ENCODE measurements around the gene TSHZ1. TPM values are rescaled to one million over a fixed set of nuclear protein-coding genes. Genes with fewer than 3 reads are reported as not detected.
A peak's percentile ranks its signal among the peaks of the same experiment; 100 is the strongest.

TSHZ1 gene
- total and polyA plus RNA-seq, 2 experiments from 2014 or later = 0.23 to 0.38 TPM

GRCh38 chr18:75336767-75337166 lies 126.2 kb downstream of the TSHZ1 start:
- no peaks in the 10 kb centered on the region for H3K9me2 ChIP-seq (ENCODE audit: insufficient read depth)
- H4K20me1 ChIP-seq (replicated peaks; ENCODE audit: insufficient read depth) = no peaks in the 10 kb centered on the region
- H3K27me3 Mint-ChIP-seq (ENCODE audit: insufficient read depth, low read depth, poor library complexity) = peaks cover 13% of the 10 kb centered on the region
- no peak overlapping the region for H3K27ac ChIP-seq (ENCODE audit: low read depth)
- no peaks in the 10 kb centered on the region for H3K79me2 ChIP-seq (replicated peaks; ENCODE audit: insufficient read depth)
- H3K4me1 Mint-ChIP-seq = peaks cover 7% of the 10 kb centered on the region; the same call in 2 of the 3 replicates
- H2AFZ ChIP-seq = no peak overlapping the region
- H3K9me3 Mint-ChIP-seq = no peaks in the 10 kb centered on the region; the same call in 2 of the 3 replicates
- H3K4me3 Mint-ChIP-seq = no peak overlapping the region
- ATAC-seq = no peak
- H3K27ac Mint-ChIP-seq = no peak overlapping the region
- H3K4me2 ChIP-seq = no peak overlapping the region
- H3F3A ChIP-seq (replicated peaks; ENCODE audit: low read depth) = no peaks in the 10 kb centered on the region
- DNase-seq (ENCODE audit: low spot score) = no peak
- no peaks in the 10 kb centered on the region for H3K27me3 ChIP-seq (ENCODE audit: insufficient read depth)
- H3K4me3 ChIP-seq = no peak overlapping the region
- H3K36me3 ChIP-seq (ENCODE audit: insufficient read depth) = no peaks in the 10 kb centered on the region
- H3K4me1 ChIP-seq (ENCODE audit: insufficient read depth) = no peaks in the 10 kb centered on the region
- TF ChIP-seq POLR2AphosphoS5 (IDR thresholded peaks at IDR 0.05; ENCODE audit: low read depth) = no peak
- H3K36me3 Mint-ChIP-seq (ENCODE audit: low read depth) = no peaks in the 10 kb centered on the region

- H3K4me3 Mint-ChIP-seq = no peak overlapping the region
- H3K27me3 ChIP-seq (ENCODE audit: insufficient read depth) = no peaks in the 10 kb centered on the region
- H3K27me3 Mint-ChIP-seq (ENCODE audit: insufficient read depth, low read depth, poor library complexity) = peaks cover 13% of the 10 kb centered on the region
- H3K9me2 ChIP-seq (ENCODE audit: insufficient read depth) = no peaks in the 10 kb centered on the region
- H3K4me1 ChIP-seq (ENCODE audit: insufficient read depth) = no peaks in the 10 kb centered on the region
- DNase-seq (ENCODE audit: low spot score) (no peak), ATAC-seq (no peak)
- no peak overlapping the region for H3K27ac ChIP-seq (ENCODE audit: low read depth)
- peaks cover 10% of the 10 kb centered on the region; the same call in 2 of the 3 replicates for H3K4me1 Mint-ChIP-seq
- no peaks in the 10 kb centered on the region for H3K79me2 ChIP-seq (replicated peaks; ENCODE audit: insufficient read depth)
- no peak for TF ChIP-seq EZH2 (IDR thresholded peaks at IDR 0.05; ENCODE audit: low read depth, unreplicated experiment)
- H3K36me3 ChIP-seq (ENCODE audit: insufficient read depth) = no peaks in the 10 kb centered on the region
- no peak overlapping the region for H3K4me2 ChIP-seq
- no peaks in the 10 kb centered on the region for H3K36me3 Mint-ChIP-seq (ENCODE audit: low read depth)
- no peaks in the 10 kb centered on the region for H3F3A ChIP-seq (replicated peaks; ENCODE audit: low read depth)
- H3K4me3 ChIP-seq = no peak overlapping the region
- H2AFZ ChIP-seq = no peak overlapping the region
- no peaks in the 10 kb centered on the region; the same call in 2 of the 3 replicates for H3K9me3 Mint-ChIP-seq
- no peaks in the 10 kb centered on the region for H4K20me1 ChIP-seq (replicated peaks; ENCODE audit: insufficient read depth)
- H3K27ac Mint-ChIP-seq = peak overlapping the region; percentile 42; the same call in 1 of the 2 replicates
These were observed 126.8 kb downstream of the TSHZ1 start for GRCh38 chr18:75337348-75337747.

- Mint-ChIP-seq H3K4me1 (peaks cover 19% of the 10 kb centered on the region), H3K36me3 (ENCODE audit: low read depth) (no peaks in the 10 kb centered on the region), H3K27ac (no peak overlapping the region), H3K27me3 (ENCODE audit: insufficient read depth, low read depth, poor library complexity) (peaks cover 13% of the 10 kb centered on the region), H3K4me3 (no peak overlapping the region), H3K9me3 (no peaks in the 10 kb centered on the region; the same call in 2 of the 3 replicates)
- no peak for ATAC-seq
- Histone ChIP-seq H3K4me2 (no peak overlapping the region), H3K9me2 (ENCODE audit: insufficient read depth) (no peaks in the 10 kb centered on the region), H4K20me1 (replicated peaks; ENCODE audit: insufficient read depth) (no peaks in the 10 kb centered on the region), H2AFZ (no peak overlapping the region), H3K79me2 (replicated peaks; ENCODE audit: insufficient read depth) (no peaks in the 10 kb centered on the region), H3K27ac (ENCODE audit: low read depth) (no peak overlapping the region), H3K4me3 (no peak overlapping the region), H3F3A (replicated peaks; ENCODE audit: low read depth) (no peaks in the 10 kb centered on the region), H3K36me3 (ENCODE audit: insufficient read depth) (no peaks in the 10 kb centered on the region), H3K27me3 (ENCODE audit: insufficient read depth) (no peaks in the 10 kb centered on the region), H3K4me1 (ENCODE audit: insufficient read depth) (peaks cover 11% of the 10 kb centered on the region)
- DNase-seq (ENCODE audit: low spot score) = no peak
- TF ChIP-seq STAT1 (IDR thresholded peaks at IDR 0.05; ENCODE audit: unreplicated experiment) = no peak
- no peak for TF ChIP-seq REST (IDR thresholded peaks at IDR 0.05; ENCODE audit: unreplicated experiment)
- TF ChIP-seq ZNF462 (CRISPR knock-in tag; IDR thresholded peaks at IDR 0.05) = no peak
- no peak for TF ChIP-seq POLR2AphosphoS5 (IDR thresholded peaks at IDR 0.05; ENCODE audit: low read depth)
- no peak for TF ChIP-seq EZH2phosphoT487 (IDR thresholded peaks at IDR 0.05; ENCODE audit: unreplicated experiment)
These were observed 128.0 kb downstream of the TSHZ1 start for GRCh38 chr18:75338631-75339030.

Measured in GM23338 (cell line).